Fibroblast of skin of left quadriceps (primary cell): ENCODE measurements around the gene MPI.
A peak's percentile ranks its signal among the peaks of the same experiment; 100 is the strongest.
"Not testable (repeated sequence)": the region's sequence is repeated elsewhere in the genome, so short reads cannot be mapped to it uniquely, and the experiment has no call there.

Source experiments
- DNase-seq, 2 experiments: peaks; one replicate each; pipeline ENCODE4 v3.0.0-alpha.2; 2013; ENCODE audit warnings: low read depth in 2 of 2

Gene MPI

DNA sequence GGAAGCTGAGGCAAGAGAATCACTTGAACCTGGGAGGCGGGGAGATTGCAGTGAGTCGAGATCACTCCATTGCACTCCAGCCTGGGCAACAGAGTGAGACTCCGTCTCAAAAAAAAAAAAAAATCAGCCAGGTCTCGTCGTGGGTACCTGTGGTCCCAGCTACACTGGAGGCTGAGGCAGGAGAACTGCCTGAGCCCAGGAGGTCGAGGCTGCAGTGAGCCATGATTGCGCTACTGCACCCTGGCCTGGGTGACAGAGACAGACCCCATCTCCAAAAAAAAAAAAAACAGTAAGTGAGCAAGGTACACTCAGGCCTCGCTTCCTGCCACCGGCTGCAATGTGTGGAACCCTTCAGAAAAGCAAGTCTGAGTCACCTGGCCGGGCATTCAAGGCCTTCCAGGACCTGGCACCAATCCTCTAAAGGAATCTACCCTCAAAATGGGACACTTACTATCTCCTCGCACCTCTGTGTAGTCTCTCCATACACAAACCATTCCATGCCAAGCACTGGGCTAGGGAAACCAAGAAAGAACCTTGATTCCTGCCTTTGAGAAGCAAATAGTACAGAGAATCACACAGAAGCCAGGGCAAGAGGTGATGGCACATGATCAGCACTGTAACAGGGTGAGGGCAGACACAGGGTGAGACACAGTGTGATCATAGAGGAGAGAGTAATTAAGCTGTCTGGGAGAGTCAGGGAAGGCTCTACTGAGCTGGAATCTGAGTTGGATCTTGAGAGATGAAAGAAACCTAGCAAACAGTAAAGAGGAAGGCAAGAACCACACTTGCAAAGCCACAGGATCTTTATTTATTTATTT is 26.4 kb upstream of the MPI start:
- no peak for DNase-seq

GRCh38 chr15:74864296-74864695 is 25.5 kb upstream of the MPI start:
- no peak for DNase-seq

DNA sequence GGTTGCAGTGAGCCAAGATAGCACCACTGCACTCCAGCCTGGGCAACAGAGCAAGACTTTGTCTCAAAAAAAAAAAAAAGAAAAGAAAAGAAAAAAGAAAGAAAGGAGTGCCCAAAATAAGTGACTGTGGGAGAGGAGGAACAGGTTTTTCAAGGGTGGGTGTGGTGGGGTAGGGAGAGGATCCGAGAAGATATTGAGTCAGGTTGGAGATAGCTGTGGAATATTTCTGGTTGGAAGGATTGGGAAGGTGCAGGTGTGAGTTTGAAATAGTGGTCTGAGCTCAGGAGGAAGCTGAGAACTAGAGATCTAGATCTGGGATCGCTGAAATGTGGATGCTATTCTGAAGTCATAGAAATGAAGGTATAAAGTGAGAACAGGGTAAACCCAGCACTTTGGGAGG is 24.5 kb upstream of the MPI start:
- no peak for DNase-seq

GRCh38 chr15:74866090-74866489 is 23.8 kb upstream of the MPI start:
- no peak for DNase-seq

GRCh38 chr15:74867466-74868038 is 22.3 kb upstream of the MPI start:
- no peak for DNase-seq

DNA sequence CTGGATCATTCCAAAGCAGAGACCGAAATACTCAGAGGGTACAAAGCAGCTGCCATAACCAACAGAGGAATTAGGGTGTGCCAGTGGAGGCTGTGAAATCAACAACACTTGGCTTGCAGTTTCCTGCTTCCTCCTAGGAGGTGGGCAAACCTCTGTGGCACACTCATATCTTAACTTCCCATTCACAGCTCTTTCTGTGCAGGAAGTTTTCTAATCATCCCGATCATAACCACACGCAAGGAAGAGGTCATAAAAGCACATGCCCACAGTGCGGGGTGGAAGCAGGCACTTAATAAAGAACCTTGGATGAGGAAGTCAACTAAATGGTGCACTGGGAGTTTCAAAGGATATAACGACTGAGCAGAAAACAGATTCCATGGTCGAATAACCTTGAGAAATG is 21.8 kb upstream of the MPI start:
- no peak for DNase-seq

DNA sequence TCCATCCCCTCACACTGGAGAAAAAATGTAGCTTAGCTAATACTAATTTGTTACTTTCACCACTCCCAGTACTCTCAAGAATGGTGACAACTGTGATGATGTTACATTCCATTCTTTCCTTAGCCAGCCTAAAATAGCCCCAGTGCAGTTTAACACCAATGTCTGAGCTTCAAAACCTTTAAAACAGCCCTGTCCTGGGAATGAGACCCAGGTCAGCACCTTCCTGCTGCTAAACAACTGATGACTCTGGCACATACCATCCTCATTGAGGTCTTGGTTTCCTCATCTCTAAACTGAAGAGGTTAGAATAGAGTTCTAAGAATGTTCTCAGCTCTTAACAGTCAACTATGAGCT is 20.5 kb upstream of the MPI start:
- DNase-seq: no peak

DNA sequence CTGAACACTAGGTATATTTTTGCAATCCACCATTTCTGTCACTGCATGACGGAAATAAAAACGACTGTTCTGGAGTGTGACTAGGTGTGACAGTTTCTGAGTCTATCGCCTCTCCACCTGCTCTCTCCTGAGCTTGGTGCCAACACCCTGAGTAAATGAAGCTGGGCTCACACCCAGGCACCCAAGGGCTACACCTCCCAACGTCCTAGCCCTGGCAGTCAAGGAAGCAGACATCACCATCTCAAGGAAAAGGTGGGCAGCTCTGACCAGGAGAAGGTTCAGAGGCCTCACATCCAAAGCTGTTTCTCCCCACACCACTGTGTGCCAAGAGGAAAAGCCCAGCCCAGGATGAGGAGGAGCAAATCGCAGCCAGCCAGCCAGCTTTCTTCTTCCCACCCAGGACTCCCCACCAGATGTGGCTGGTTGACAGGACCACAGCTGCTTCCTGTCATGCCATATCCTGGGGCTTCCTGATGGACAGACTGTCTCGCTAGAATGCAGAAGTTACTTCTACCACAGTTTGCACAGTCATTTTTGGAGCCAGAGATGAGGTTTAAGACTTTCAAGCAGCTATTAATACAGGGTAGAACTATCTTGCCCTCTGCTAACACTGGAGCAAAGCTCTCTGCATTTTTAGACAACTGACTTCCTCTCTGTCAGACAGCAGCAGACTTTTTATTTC is 20.0 kb upstream of the MPI start:
- no peak for DNase-seq

DNA sequence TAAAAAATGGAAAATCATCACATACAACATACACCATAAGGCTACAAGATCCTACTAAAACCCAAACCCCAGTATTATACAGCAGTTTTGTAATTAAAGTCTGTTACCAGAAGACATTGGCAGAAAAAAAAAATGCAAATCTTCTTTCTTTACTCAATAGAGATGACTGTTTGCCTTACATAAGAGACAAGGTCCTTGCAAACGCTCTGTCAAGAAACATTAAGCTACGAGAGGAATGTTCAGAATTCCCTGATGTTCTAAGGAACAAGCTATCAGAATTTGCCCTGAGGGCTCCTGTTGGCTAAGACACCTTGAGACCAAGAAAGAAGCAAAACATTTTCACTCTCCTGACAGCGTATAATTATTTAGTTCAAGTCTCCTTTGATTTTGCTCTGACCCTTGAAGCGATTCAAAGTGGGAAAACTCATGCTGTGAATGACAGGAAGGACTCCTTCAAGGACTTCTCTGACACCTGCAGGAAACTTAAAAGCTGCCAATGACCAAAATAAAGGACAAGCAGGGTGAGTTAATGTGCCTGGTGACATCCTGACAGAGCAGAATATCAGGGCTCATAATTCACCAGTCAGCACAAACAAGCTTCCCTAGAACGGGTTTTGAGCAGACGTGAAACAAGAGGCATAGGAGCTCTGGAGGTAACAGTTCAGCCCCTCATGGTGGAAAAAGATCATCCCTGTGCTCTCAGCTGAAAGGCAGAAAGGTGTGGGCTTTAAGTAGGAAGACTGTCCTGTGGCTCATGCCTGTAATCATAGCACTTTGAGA is 19.2 kb upstream of the MPI start:
- DNase-seq: no peak

- DNase-seq: no peak
Measured at GRCh38 chr15:74872702-74873035, 17.2 kb upstream of the MPI start.

GRCh38 chr15:74873036-74873755 is 16.6 kb upstream of the MPI start, which contains the start of gene SCAMP2:
Gene SCAMP2, minus strand, starts transcription at chr15:74873365. Its CDS starts 110 bp downstream, at chr15:74873255.
- DNase-seq: peak; percentile 86 to 89

DNA sequence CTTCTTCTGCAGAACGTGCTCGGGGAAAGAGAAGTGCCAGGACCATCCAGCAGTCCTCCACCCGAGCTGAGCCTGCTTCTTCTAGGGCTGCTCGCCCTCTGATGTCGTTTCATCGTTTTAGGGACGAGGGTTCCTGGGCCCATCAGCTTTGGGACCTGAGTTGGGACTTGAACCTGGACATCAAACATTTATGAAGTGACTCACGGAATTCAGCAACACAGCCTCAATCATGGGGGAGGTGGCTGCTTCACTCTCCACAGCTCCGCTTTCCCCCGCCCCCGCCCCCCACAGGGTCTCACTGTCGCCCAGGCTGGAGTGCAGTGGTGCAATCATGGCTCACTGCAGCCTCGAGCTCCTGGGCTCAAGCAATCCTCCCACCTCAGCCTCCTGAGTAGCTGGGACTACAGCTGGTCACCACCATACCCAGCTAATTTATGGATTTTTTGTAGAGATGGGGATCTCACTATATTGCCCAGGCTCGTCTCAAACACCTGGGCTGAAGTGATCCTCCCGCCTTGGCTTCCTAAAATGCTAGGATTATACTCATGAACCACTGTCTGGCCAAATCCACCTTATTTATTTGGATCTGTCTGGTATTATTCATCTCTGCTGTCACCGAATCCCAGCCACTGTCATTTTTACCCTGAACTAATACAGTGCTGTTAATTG is 16.0 kb upstream of the MPI start:
- DNase-seq: no peak

GRCh38 chr15:74878273-74878672 is 11.6 kb upstream of the MPI start:
- no peak for DNase-seq

DNA sequence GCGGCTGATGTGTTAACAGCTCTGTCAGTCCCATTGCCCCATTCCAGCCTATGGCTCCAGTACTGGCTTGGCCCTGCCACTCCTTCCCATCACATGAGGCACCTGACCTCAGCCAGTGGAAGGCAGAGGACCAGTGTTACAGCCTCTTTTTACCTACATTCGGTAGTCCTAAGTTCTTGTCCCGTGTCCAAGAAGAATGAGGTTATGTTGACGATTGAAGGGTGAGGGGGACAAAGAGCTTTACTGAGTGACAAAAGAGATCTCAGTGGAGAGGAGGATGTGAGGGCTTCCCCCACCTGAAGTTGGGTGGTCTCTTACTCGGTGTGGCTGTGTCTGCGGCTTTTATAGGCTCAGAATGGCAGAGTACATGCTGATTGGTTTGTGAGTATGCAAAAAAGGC is 7.3 kb upstream of the MPI start:
- DNase-seq: no peak

DNA sequence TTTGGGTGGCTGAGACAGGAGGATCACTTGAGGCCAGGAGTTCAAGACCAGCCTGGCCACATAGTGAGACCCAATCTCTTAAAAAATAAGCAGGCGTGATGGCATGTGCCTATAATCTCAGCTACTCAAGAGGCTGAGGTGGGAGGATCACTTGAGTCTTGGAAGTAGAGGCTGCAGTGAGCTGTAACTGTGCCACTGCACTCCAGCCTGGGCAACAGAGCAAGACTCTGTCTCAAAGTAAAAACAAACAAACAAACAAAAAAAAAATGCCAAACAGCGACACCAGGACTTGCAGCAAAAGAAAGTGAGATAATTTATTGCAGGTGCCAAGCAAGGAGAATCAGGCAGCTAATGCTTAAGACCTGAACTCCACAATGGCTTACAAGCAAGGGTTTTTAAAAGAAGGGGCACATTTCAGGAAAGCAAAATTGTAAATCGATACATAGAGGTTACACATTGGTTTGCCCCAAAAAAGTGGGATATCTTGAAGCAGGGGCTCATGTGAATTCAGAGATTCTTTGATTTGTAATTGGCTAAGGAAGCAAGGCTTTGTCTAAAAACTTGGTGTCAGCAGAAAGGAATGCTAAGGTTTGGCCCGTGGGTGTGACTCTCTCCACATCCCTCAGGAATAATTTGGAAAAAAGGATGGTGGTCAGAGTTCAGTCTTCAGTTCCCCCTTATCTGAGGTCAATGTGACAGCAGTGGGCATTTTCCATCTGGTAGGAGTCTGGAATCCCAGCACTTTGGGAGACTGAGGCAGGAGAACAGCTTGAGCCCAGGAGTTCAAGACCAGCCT is 5.2 kb upstream of the MPI start:
- DNase-seq: no peak

DNA sequence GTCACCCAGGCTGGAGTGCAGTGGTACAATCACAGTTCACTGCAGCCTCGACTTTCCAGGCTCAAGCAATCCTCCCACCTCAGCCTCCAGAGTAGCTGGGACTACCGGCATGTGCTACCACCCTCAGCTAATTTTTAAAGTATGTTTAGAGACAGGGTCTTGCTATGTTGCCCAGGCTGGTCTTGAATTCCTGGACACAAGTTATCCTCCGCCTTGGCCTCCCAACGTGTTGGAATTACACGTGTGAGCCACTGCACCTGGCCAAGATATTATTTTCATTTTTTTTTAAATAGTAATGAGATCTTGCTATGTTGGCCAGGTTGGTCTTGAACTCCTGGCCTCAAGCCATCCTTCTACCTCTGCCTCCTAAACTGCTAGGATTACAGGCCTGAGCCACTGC is 4.4 kb upstream of the MPI start:
- DNase-seq: no peak

DNA sequence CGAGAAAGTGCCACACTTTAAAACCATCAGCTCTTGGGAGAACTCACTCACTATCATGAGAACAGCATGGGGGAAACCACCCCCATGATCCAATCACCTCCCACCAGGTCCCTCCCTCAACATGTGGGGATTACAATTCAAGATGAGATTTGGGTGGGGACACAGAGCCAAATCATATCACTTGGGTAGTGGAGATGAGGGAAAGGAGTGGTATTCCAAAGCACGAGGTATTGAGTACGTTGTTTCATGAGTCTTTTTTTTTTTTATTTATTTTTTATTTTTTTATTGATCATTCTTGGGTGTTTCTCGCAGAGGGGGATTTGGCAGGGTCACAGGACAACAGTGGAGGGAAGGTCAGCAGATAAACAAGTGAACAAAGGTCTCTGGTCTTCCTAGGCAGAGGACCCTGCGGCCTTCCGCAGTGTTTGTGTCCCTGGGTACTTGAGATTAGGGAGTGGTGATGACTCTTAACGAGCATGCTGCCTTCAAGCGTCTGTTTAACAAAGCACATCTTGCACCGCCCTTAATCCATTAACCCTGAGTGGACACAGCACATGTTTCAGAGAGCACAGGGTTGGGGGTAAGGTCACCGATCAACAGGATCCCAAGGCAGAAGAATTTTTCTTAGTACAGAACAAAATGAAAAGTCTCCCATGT is 2.2 kb upstream of the MPI start:
- not testable (repeated sequence) for DNase-seq

DNA sequence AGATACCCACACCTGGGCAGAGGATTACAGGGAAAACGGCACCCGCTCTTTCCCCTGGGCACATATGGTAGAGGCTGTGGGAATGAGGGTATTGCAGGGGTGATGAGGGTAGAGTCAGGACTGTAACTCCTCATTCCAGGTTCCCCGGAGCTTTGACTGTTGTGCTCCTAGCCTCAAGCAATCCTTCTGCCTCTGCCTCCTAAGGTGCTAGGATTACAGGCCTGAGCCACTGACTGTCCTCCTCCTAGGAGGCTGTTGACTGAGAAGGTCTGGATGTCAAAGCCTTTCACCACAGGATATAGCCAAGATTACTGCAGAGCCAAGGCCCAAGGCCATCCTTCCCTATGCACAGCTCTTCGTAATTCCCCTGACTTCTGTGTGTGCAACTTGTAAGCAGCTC is 1.1 kb upstream of the MPI start:
- no peak for DNase-seq

- no peak for DNase-seq
Measured at GRCh38 chr15:74889390-74889882, 406 bp upstream of the MPI start.

DNA sequence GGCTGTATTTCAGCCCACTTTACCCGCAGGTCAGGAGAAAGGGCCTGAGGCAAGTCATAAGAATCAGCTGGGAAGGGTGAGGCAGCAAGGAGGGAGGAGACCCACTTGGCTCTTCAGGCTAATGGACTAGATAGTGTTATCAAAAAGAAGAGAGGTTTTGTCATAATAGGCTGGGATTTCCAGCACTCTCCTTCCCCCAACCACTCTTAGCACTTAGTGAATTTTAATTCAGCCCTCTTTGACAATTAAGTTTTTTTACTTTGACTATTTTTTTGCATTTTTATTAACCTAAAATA is 771 bp downstream of the MPI start:
- no peak for DNase-seq
